ENCODE measurements around the gene SBNO2.

SBNO2 gene

DNA sequence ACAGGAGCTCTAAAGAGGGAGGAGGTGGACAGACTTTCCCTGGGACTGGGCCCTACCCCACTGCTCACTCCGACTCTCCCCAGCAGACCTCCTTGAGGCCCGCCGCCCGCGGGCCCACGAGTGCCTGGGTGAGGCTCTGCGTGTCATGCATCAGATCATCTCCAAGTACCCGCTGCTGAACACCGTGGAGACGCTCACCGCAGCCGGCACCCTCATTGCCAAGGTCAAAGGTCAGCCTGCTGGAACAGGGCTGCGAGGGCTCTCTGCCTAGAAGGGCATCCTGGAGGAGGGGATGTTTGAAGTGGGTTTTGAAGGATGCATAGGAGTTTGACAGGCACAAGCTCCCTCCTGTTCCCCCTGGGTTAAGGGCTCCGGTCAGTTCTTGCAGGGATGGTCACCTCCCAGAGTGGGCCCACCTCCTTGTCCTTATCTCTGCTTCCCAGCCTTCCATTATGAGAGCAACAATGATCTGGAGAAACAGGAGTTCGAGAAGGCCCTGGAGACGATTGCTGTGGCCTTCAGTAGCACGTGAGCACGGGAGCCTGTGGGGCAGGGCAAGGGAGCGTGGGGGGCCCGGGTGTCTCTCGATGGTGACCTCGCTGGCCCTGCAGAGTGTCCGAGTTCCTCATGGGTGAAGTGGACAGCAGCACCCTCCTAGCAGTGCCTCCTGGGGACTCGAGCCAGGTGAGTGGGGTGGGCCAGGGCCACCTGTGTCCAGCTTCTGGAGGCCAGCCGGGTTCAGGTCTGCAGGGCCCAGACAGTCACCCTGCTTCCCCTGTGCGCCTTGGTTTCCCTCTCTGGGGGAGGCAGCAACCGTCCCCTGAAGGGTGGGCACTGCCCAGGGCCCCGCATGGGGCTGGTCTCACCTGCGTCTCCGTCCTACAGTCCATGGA lies 100.8 kb downstream of the SBNO2 start:
- Mint-ChIP-seq H3K27ac (no peak overlapping the region), H3K4me3 (no peak overlapping the region), H3K9me3 (no peaks in the 10 kb centered on the region), H3K36me3 (ENCODE audit: low read depth) (peaks cover 48% of the 10 kb centered on the region), H3K27me3 (no peaks in the 10 kb centered on the region), H3K4me1 (ENCODE audit: low read depth) (peaks cover 79% of the 10 kb centered on the region)

DNA sequence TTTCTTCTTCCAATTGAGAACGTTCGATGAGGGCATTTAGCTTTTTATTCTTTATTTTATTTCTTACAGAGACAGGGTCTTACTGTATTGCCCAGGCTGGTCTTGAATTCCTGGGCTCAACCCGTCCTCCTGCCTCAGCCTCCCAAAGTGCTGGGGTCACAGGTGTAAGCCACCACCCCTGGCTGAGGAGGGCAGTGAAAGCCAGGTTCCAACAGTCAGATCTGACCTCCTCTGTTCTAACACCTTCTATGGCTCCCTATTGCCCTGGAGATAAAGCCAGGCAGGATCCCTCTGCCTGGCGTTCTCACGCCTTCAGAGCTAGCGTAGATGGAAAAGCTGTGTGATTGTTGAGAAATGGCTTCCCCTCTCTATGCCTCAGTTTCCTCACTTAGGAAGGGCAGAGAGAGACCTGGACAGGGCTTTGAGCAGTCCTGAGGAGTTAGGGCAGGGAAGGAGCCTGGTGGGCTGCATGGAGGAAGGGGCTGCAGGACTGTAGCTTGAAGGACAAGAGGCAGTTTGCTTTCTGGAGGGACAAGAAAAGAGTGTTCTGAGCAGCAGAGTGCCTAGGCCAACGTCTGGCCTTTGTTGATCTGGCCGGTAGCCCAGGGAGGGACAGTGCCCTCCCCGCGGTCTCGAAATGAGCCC lies 101.6 kb downstream of the SBNO2 start:
- no peak overlapping the region for H3K4me3 Mint-ChIP-seq
- no peak overlapping the region for H3K27ac Mint-ChIP-seq
- H3K27me3 Mint-ChIP-seq = no peaks in the 10 kb centered on the region
- H3K36me3 Mint-ChIP-seq (ENCODE audit: low read depth) = peaks cover 43% of the 10 kb centered on the region
- H3K9me3 Mint-ChIP-seq = no peaks in the 10 kb centered on the region
- H3K4me1 Mint-ChIP-seq (ENCODE audit: low read depth) = peaks cover 71% of the 10 kb centered on the region

- peaks cover 62% of the 10 kb centered on the region for H3K4me1 Mint-ChIP-seq (ENCODE audit: low read depth)
- peak overlapping the region; percentile 74 for H3K4me3 Mint-ChIP-seq
- no peaks in the 10 kb centered on the region for H3K27me3 Mint-ChIP-seq
- H3K9me3 Mint-ChIP-seq = no peaks in the 10 kb centered on the region
- peak overlapping the region; percentile 86 for H3K27ac Mint-ChIP-seq
- H3K36me3 Mint-ChIP-seq (ENCODE audit: low read depth) = peaks cover 37% of the 10 kb centered on the region
Measured at GRCh38 chr19:1070931-1071791, 102.9 kb downstream of the SBNO2 start.

- H3K4me1 Mint-ChIP-seq (ENCODE audit: low read depth) = peaks cover 56% of the 10 kb centered on the region
- H3K36me3 Mint-ChIP-seq (ENCODE audit: low read depth) = peaks cover 30% of the 10 kb centered on the region
- H3K27ac Mint-ChIP-seq = no peak overlapping the region
Measured at GRCh38 chr19:1070576-1070930, 103.5 kb downstream of the SBNO2 start.

GRCh38 chr19:1069009-1069779 lies 104.9 kb downstream of the SBNO2 start:
- H3K4me1 Mint-ChIP-seq (ENCODE audit: low read depth) = peaks cover 62% of the 10 kb centered on the region
- H3K27ac Mint-ChIP-seq = peak overlapping the region; percentile 97
- H3K9me3 Mint-ChIP-seq = no peaks in the 10 kb centered on the region
- peaks cover 26% of the 10 kb centered on the region for H3K36me3 Mint-ChIP-seq (ENCODE audit: low read depth)
- peak overlapping the region; percentile 93 for H3K4me3 Mint-ChIP-seq
- H3K27me3 Mint-ChIP-seq = no peaks in the 10 kb centered on the region

More at GRCh38 chr19:1070576-1070930, 103.5 kb downstream of the SBNO2 start:
- H3K27me3 Mint-ChIP-seq = no peaks in the 10 kb centered on the region
- H3K9me3 Mint-ChIP-seq = no peaks in the 10 kb centered on the region
- H3K4me3 Mint-ChIP-seq = no peak overlapping the region

DNA sequence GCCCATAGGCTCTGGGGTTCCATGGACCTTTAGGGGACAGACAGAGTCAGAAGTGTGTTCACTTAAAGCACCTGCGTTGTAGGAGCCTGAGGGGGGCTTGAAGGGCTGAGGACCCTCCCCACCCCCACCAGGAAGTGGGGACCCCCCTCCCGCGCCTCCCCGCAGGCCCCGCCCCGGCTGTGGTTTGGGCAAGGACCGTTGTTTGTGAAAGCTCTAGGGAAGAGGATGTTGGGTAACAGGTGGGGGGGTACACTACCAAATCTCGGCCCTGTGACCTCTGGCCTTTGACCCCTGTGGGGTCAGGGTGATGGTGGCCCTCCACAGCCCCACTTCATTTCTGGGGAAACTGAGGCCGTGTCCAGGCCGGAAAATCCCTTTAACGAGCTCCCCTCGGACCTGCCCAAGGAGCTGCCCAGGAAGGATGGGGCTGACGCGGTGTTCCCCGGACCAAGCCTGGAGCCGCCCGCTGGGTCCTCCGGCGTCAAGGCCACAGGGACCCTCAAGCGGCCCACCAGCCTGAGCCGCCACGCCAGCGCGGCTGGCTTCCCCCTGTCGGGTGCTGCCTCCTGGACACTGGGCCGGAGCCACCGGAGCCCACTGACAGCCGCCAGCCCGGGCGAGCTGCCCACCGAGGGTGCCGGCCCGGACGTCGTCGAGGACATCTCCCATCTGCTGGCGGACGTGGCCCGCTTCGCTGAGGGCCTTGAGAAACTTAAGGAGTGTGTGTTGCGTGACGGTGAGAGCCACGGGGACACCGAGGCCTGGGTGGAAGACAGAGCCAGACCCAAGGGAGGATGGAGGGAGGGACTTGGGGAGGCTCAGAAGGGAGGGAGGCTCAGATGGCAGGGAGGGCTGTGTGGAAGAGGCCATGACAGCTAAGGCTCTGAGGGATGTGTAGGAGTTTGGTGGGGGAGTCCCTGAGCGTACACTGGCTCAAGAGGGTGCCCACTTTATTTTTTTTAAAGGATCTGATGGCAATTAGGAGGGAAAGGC lies 105.8 kb downstream of the SBNO2 start:
- Mint-ChIP-seq H3K4me3 (peak overlapping the region; percentile 93), H3K27me3 (no peaks in the 10 kb centered on the region), H3K4me1 (ENCODE audit: low read depth) (peaks cover 54% of the 10 kb centered on the region), H3K9me3 (no peaks in the 10 kb centered on the region), H3K27ac (peak overlapping the region; percentile 97), H3K36me3 (ENCODE audit: low read depth) (peaks cover 25% of the 10 kb centered on the region)

- no peaks in the 10 kb centered on the region for H3K27me3 Mint-ChIP-seq
Measured at GRCh38 chr19:1067341-1067957, 106.6 kb downstream of the SBNO2 start.

DNA sequence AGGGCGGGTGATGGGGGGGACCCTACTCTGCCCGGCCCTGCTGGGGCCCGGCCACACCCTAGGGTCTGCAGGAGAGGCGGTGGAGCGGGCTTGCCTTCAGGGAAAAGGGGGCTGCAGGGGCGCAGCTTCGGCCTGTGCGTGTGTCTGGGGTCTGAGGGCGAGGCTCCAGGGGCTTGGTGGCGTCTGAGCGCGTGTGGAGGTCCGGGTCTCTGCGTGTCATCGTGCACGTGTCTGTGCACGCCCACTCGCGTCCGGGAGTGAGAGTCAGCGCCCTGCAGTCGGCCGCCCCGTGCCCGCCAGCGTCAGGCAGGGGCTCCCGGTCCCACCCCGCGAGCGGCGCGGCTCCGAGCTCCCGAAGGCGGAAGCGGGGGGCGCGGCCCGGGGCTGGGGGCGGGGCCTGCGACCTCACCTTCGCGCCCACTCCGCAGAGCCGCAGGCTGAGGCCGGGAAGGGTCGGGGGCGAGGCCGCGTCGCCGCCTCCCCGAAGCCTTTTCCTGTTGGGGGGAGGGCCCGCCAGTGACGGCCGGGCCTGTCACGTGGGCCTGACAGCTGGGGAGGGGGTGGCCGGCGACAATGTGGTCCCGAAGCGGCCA lies 107.2 kb downstream of the SBNO2 start, which contains the start of gene ARHGAP45:
Gene ARHGAP45, plus strand, starts transcription at position 420 of the 593 bp plus-strand sequence. CDS start 239 bp downstream, outside the sequence.
- Mint-ChIP-seq H3K27ac (peak within 1 kb of the TSS; percentile 76), H3K36me3 (ENCODE audit: low read depth) (peaks cover 14% of the 10 kb centered on the region), H3K4me3 (peak within 1 kb of the TSS; percentile 93), H3K9me3 (no peaks in the 10 kb centered on the region), H3K4me1 (ENCODE audit: low read depth) (peaks cover 40% of the 10 kb centered on the region), H3K27me3 (no peaks in the 10 kb centered on the region)

More at GRCh38 chr19:1067341-1067957, 106.6 kb downstream of the SBNO2 start:
- Mint-ChIP-seq H3K4me3 (peak overlapping the region; percentile 93), H3K4me1 (ENCODE audit: low read depth) (peaks cover 46% of the 10 kb centered on the region), H3K9me3 (no peaks in the 10 kb centered on the region), H3K27ac (peak overlapping the region; percentile 76), H3K36me3 (ENCODE audit: low read depth) (peaks cover 18% of the 10 kb centered on the region)

DNA sequence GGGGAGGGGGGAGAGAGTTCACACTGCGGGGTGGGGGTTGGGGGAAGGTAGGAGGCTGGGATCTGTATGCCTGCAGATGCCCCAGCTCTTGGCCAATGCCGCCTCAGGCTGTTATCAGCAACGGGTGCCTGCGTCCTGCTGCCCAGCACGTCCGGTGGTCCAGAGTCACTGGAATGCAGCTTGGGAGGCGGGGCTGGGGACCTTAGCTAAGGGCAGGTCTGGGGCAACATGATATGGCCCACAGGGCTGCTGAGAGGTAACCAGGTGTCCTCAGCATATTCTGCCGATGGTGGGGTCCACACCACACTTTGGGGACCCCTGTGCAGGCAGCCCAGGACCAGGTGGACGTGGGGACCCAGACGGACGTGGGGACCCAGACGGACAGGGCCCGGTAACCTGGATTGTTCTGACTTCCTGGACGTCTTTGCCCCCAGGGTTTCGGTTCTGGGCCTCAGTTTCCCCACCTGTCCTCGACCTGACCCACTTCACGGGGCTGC lies 107.8 kb downstream of the SBNO2 start:
- Mint-ChIP-seq H3K9me3 (no peaks in the 10 kb centered on the region), H3K27ac (no peak overlapping the region), H3K36me3 (ENCODE audit: low read depth) (peaks cover 11% of the 10 kb centered on the region), H3K27me3 (no peaks in the 10 kb centered on the region), H3K4me3 (peak overlapping the region; percentile 57), H3K4me1 (ENCODE audit: low read depth) (peaks cover 36% of the 10 kb centered on the region)

DNA sequence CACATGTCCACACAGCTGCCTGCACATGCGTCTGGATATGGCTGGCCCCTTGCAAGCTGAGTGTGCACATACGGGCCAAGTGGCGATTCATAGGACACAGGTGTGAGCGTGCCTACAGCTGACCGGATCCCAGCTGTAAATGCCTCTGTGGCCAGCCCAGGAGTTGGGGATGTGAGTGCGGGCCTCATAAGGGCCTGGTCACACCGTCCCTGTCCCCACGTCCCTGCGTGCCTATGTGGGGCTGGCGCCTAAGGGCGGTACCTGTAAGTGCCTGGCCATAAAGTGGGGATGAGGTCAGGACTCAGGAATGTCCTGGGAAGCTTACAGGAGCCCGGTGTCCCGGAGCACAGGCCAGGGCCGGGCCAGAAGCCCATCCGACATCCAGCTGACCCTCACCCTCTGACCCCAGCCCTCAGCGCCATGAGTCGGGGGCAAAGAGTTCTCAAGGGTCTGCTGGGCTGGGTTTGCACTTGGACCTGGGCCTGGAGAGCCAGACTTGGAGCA lies 108.4 kb downstream of the SBNO2 start:
- peaks cover 11% of the 10 kb centered on the region for H3K36me3 Mint-ChIP-seq (ENCODE audit: low read depth)
- H3K4me1 Mint-ChIP-seq (ENCODE audit: low read depth) = peaks cover 36% of the 10 kb centered on the region
- H3K9me3 Mint-ChIP-seq = no peaks in the 10 kb centered on the region
- no peak overlapping the region for H3K27ac Mint-ChIP-seq
- no peaks in the 10 kb centered on the region for H3K27me3 Mint-ChIP-seq
- H3K4me3 Mint-ChIP-seq = peak overlapping the region; percentile 27

GRCh38 chr19:1064661-1065605 lies 109.1 kb downstream of the SBNO2 start:
- Mint-ChIP-seq H3K36me3 (ENCODE audit: low read depth) (peaks cover 11% of the 10 kb centered on the region), H3K27me3 (no peaks in the 10 kb centered on the region), H3K4me1 (ENCODE audit: low read depth) (peaks cover 33% of the 10 kb centered on the region), H3K27ac (no peak overlapping the region), H3K4me3 (peak overlapping the region; percentile 27), H3K9me3 (no peaks in the 10 kb centered on the region)

Data from stimulated activated naive CD8-positive, alpha-beta T cell treated with anti-CD3 and anti-CD28 coated beads, Interleukin-15, Interleukin-2, amounts not matched to agents 100 ng/mL and 50 ng/mL, for 24 hours (primary cell).